ENCODE results near the gene ZNF773.

DNA sequence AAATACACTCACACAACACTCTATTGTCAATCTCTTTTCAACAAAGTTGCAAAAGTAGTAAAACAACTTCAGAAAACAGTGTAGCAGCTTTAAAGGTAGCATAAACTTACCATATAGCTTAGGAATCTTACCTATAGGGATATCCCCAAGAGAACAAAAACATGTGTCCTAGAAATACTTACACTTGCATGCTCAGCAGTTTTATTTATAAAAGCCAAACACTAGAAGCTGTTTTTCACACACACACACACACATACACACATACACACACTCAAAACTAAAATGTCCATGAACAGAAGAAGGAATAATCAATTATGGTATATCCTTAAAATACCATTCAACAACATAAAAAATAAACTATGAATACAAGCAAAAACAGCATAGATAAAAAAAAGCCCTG is 11.7 kb downstream of the ZNF773 start:
- no peak for TF ChIP-seq POLR2A (IDR thresholded peaks at IDR 0.05)
- TF ChIP-seq, protein P1, sequence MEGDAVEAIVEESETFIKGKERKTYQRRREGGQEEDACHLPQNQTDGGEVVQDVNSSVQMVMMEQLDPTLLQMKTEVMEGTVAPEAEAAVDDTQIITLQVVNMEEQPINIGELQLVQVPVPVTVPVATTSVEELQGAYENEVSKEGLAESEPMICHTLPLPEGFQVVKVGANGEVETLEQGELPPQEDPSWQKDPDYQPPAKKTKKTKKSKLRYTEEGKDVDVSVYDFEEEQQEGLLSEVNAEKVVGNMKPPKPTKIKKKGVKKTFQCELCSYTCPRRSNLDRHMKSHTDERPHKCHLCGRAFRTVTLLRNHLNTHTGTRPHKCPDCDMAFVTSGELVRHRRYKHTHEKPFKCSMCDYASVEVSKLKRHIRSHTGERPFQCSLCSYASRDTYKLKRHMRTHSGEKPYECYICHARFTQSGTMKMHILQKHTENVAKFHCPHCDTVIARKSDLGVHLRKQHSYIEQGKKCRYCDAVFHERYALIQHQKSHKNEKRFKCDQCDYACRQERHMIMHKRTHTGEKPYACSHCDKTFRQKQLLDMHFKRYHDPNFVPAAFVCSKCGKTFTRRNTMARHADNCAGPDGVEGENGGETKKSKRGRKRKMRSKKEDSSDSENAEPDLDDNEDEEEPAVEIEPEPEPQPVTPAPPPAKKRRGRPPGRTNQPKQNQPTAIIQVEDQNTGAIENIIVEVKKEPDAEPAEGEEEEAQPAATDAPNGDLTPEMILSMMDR (IDR thresholded peaks at IDR 0.05) = no peak
